ENCODE results near the gene DNAI4.
"Not testable (repeated sequence)": the region's sequence is repeated elsewhere in the genome, so short reads cannot be mapped to it uniquely, and the experiment has no call there.

Gene DNAI4

GRCh38 chr1:66916320-66916719 is 8.3 kb downstream of the DNAI4 start:
- Mint-ChIP-seq H3K4me1 (no peaks in the 10 kb centered on the region), H3K9me3 (peaks cover 3% of the 10 kb centered on the region), H3K27me3 (no peaks in the 10 kb centered on the region), H3K4me3 (no peak overlapping the region), H3K27ac (no peak overlapping the region), H3K36me3 (peaks cover 8% of the 10 kb centered on the region)
- DNase-seq (ENCODE audit: low spot score in 2 of 2): no peak
- ATAC-seq (ENCODE audit: low read depth): no peak

GRCh38 chr1:66915203-66915602 is 9.5 kb downstream of the DNAI4 start:
- not testable (repeated sequence) for H3K4me1 Mint-ChIP-seq; H3K27me3 Mint-ChIP-seq; ATAC-seq (ENCODE audit: low read depth); H3K36me3 Mint-ChIP-seq; H3K27ac Mint-ChIP-seq; H3K9me3 Mint-ChIP-seq; H3K4me3 Mint-ChIP-seq; DNase-seq (ENCODE audit: low spot score in 2 of 2)

- Mint-ChIP-seq H3K27ac (no peak overlapping the region), H3K9me3 (peaks cover 4% of the 10 kb centered on the region), H3K36me3 (no peaks in the 10 kb centered on the region), H3K27me3 (no peaks in the 10 kb centered on the region), H3K4me3 (no peak overlapping the region), H3K4me1 (no peaks in the 10 kb centered on the region)
- DNase-seq (ENCODE audit: low spot score in 2 of 2): no peak
- no peak for ATAC-seq (ENCODE audit: low read depth)
These were observed 30.9 kb downstream of the DNAI4 start for GRCh38 chr1:66893712-66894111.

GRCh38 chr1:66890621-66891020 is 34.0 kb downstream of the DNAI4 start:
- no peak for ATAC-seq (ENCODE audit: low read depth)
- no peak overlapping the region for H3K4me3 Mint-ChIP-seq
- no peaks in the 10 kb centered on the region for H3K4me1 Mint-ChIP-seq
- no peak overlapping the region for H3K27ac Mint-ChIP-seq
- H3K27me3 Mint-ChIP-seq: peaks cover 3% of the 10 kb centered on the region
- H3K9me3 Mint-ChIP-seq: peaks cover 4% of the 10 kb centered on the region
- DNase-seq (ENCODE audit: low spot score in 2 of 2): no peak
- H3K36me3 Mint-ChIP-seq: no peaks in the 10 kb centered on the region

- Mint-ChIP-seq H3K27ac (no peak overlapping the region), H3K4me1 (no peaks in the 10 kb centered on the region), H3K9me3 (peaks cover 4% of the 10 kb centered on the region), H3K27me3 (peaks cover 3% of the 10 kb centered on the region), H3K36me3 (no peaks in the 10 kb centered on the region), H3K4me3 (no peak overlapping the region)
- ATAC-seq (ENCODE audit: low read depth) (no peak), DNase-seq (ENCODE audit: low spot score in 2 of 2) (no peak)
These were observed 35.6 kb downstream of the DNAI4 start for GRCh38 chr1:66889030-66889429.

- H3K27me3 Mint-ChIP-seq: no peaks in the 10 kb centered on the region
These were observed 48.0 kb downstream of the DNAI4 start for GRCh38 chr1:66876664-66877063.

GRCh38 chr1:66873111-66873510 is 51.5 kb downstream of the DNAI4 start:
- no peak for ATAC-seq (ENCODE audit: low read depth)
- no peaks in the 10 kb centered on the region for H3K36me3 Mint-ChIP-seq
- DNase-seq (ENCODE audit: low spot score in 2 of 2): no peak

More at GRCh38 chr1:66876664-66877063, 48.0 kb downstream of the DNAI4 start:
- DNase-seq (ENCODE audit: low spot score in 2 of 2) (no peak), ATAC-seq (ENCODE audit: low read depth) (no peak)
- no peak overlapping the region for H3K4me3 Mint-ChIP-seq
- no peaks in the 10 kb centered on the region for H3K4me1 Mint-ChIP-seq
- no peak overlapping the region for H3K27ac Mint-ChIP-seq
- peaks cover 4% of the 10 kb centered on the region for H3K36me3 Mint-ChIP-seq
- H3K9me3 Mint-ChIP-seq: peaks cover 8% of the 10 kb centered on the region

GRCh38 chr1:66872024-66872423 is 52.6 kb downstream of the DNAI4 start:
- not testable (repeated sequence) for H3K9me3 Mint-ChIP-seq; H3K27ac Mint-ChIP-seq; H3K36me3 Mint-ChIP-seq; H3K27me3 Mint-ChIP-seq; H3K4me1 Mint-ChIP-seq; DNase-seq (ENCODE audit: low spot score in 2 of 2); ATAC-seq (ENCODE audit: low read depth); H3K4me3 Mint-ChIP-seq

More at GRCh38 chr1:66873111-66873510, 51.5 kb downstream of the DNAI4 start:
- no peaks in the 10 kb centered on the region for H3K9me3 Mint-ChIP-seq
- H3K27me3 Mint-ChIP-seq: no peaks in the 10 kb centered on the region
- H3K4me3 Mint-ChIP-seq: no peak overlapping the region
- no peak overlapping the region for H3K27ac Mint-ChIP-seq
- no peaks in the 10 kb centered on the region for H3K4me1 Mint-ChIP-seq

GRCh38 chr1:66867501-66867900 is 57.2 kb downstream of the DNAI4 start:
- Mint-ChIP-seq H3K27me3 (peaks cover 2% of the 10 kb centered on the region), H3K36me3 (no peaks in the 10 kb centered on the region), H3K4me1 (no peaks in the 10 kb centered on the region)

GRCh38 chr1:66860529-66860928 is 64.1 kb downstream of the DNAI4 start:
- no peaks in the 10 kb centered on the region for H3K9me3 Mint-ChIP-seq
- no peak overlapping the region for H3K27ac Mint-ChIP-seq
- H3K27me3 Mint-ChIP-seq: peaks cover 2% of the 10 kb centered on the region
- ATAC-seq (ENCODE audit: low read depth): no peak
- H3K4me3 Mint-ChIP-seq: no peak overlapping the region
- no peak for DNase-seq (ENCODE audit: low spot score in 2 of 2)
- H3K4me1 Mint-ChIP-seq: no peaks in the 10 kb centered on the region
- H3K36me3 Mint-ChIP-seq: no peaks in the 10 kb centered on the region

More at GRCh38 chr1:66867501-66867900, 57.2 kb downstream of the DNAI4 start:
- no peak overlapping the region for H3K27ac Mint-ChIP-seq
- H3K9me3 Mint-ChIP-seq: no peaks in the 10 kb centered on the region
- no peak overlapping the region for H3K4me3 Mint-ChIP-seq
- DNase-seq (ENCODE audit: low spot score in 2 of 2): no peak
- ATAC-seq (ENCODE audit: low read depth): no peak

- Mint-ChIP-seq H3K4me3 (no peak overlapping the region), H3K9me3 (peaks cover 13% of the 10 kb centered on the region), H3K36me3 (peaks cover 5% of the 10 kb centered on the region), H3K4me1 (peaks cover 3% of the 10 kb centered on the region), H3K27ac (no peak overlapping the region), H3K27me3 (no peaks in the 10 kb centered on the region)
- DNase-seq (ENCODE audit: low spot score in 2 of 2) (no peak), ATAC-seq (ENCODE audit: low read depth) (no peak)
These were observed 71.3 kb downstream of the DNAI4 start for GRCh38 chr1:66853379-66853778.

GRCh38 chr1:66852870-66853269 is 71.8 kb downstream of the DNAI4 start:
- Mint-ChIP-seq H3K27ac (no peak overlapping the region), H3K4me1 (peaks cover 3% of the 10 kb centered on the region), H3K4me3 (no peak overlapping the region), H3K9me3 (peaks cover 13% of the 10 kb centered on the region), H3K36me3 (peaks cover 5% of the 10 kb centered on the region), H3K27me3 (no peaks in the 10 kb centered on the region)
- ATAC-seq (ENCODE audit: low read depth) (peak; percentile 34), DNase-seq (ENCODE audit: low spot score in 2 of 2) (no peak)

GRCh38 chr1:66850989-66851388 is 73.7 kb downstream of the DNAI4 start:
- no peak overlapping the region for H3K27ac Mint-ChIP-seq
- H3K36me3 Mint-ChIP-seq: peaks cover 5% of the 10 kb centered on the region
- no peak for DNase-seq (ENCODE audit: low spot score in 2 of 2)
- no peaks in the 10 kb centered on the region for H3K27me3 Mint-ChIP-seq
- peaks cover 3% of the 10 kb centered on the region for H3K4me1 Mint-ChIP-seq
- H3K4me3 Mint-ChIP-seq: no peak overlapping the region
- peaks cover 13% of the 10 kb centered on the region for H3K9me3 Mint-ChIP-seq
- no peak for ATAC-seq (ENCODE audit: low read depth)

- H3K4me1 Mint-ChIP-seq: peaks cover 3% of the 10 kb centered on the region
- H3K27ac Mint-ChIP-seq: no peak overlapping the region
- peaks cover 13% of the 10 kb centered on the region for H3K9me3 Mint-ChIP-seq
- ATAC-seq (ENCODE audit: low read depth) (no peak), DNase-seq (ENCODE audit: low spot score in 2 of 2) (no peak)
- no peaks in the 10 kb centered on the region for H3K27me3 Mint-ChIP-seq
- peaks cover 5% of the 10 kb centered on the region for H3K36me3 Mint-ChIP-seq
- H3K4me3 Mint-ChIP-seq: no peak overlapping the region
These were observed 76.5 kb downstream of the DNAI4 start for GRCh38 chr1:66848193-66848592.

GRCh38 chr1:66840929-66841328 is 83.7 kb downstream of the DNAI4 start:
- no peak for ATAC-seq (ENCODE audit: low read depth)
- Mint-ChIP-seq H3K4me1 (peaks cover 14% of the 10 kb centered on the region), H3K9me3 (peaks cover 2% of the 10 kb centered on the region), H3K27ac (peak overlapping the region; percentile 62), H3K27me3 (no peaks in the 10 kb centered on the region), H3K36me3 (peaks cover 5% of the 10 kb centered on the region), H3K4me3 (peak overlapping the region; percentile 39)
- no peak for DNase-seq (ENCODE audit: low spot score in 2 of 2)
